ENCODE measurements around the gene TMEM184B. TPM values are rescaled to one million over a fixed set of nuclear protein-coding genes. Genes with fewer than 3 reads are reported as not detected.
A peak's percentile ranks its signal among the peaks of the same experiment; 100 is the strongest.

Gene TMEM184B
- total and polyA plus RNA-seq, 12 donors, result 20.8 to 51.6 (median 42.3) TPM

- H3K27me3 ChIP-seq, result no peaks in the 10 kb centered on the region
- 70 to 81% methylated on average over 6 of the region's 6 CpGs for WGBS, 2 donors
- DNase-seq (no peak), ATAC-seq (no peak)
- TF ChIP-seq, protein P1, sequence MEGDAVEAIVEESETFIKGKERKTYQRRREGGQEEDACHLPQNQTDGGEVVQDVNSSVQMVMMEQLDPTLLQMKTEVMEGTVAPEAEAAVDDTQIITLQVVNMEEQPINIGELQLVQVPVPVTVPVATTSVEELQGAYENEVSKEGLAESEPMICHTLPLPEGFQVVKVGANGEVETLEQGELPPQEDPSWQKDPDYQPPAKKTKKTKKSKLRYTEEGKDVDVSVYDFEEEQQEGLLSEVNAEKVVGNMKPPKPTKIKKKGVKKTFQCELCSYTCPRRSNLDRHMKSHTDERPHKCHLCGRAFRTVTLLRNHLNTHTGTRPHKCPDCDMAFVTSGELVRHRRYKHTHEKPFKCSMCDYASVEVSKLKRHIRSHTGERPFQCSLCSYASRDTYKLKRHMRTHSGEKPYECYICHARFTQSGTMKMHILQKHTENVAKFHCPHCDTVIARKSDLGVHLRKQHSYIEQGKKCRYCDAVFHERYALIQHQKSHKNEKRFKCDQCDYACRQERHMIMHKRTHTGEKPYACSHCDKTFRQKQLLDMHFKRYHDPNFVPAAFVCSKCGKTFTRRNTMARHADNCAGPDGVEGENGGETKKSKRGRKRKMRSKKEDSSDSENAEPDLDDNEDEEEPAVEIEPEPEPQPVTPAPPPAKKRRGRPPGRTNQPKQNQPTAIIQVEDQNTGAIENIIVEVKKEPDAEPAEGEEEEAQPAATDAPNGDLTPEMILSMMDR (IDR thresholded peaks at IDR 0.05), result no peak
- no peak overlapping the region for H3K4me3 ChIP-seq
- H3K36me3 ChIP-seq, result peaks cover 0 to 16% (median 0%) of the 10 kb centered on the region in 9 donors
- peak overlapping the region in 6 of 10 donors; percentile 5 to 99 (median 90) for H3K27ac ChIP-seq
- peaks cover 26 to 94% (median 85%) of the 10 kb centered on the region in 9 donors for H3K4me1 ChIP-seq
- no peaks in the 10 kb centered on the region for H3K9me3 ChIP-seq
- intact Hi-C loops (cut with DNase I), result loop anchor here in 2 of 10 donors (5.0 to 10.0 kb wide), 2 partner anchors 48 to 90 kb away; no protein-coding TSS in a partner anchor
Observed at GRCh38 chr22:38264322-38264843, 8.4 kb downstream of the TMEM184B start.

- intact Hi-C loops (cut with DNase I), result loop anchor here in 2 of 10 donors (5.0 to 10.0 kb wide), 2 partner anchors 50 to 93 kb away; no protein-coding TSS in a partner anchor
- peak overlapping the region; percentile 21 to 93 (median 80) for H3K27ac ChIP-seq
Observed at GRCh38 chr22:38262051-38262795, 10.6 kb downstream of the TMEM184B start.

GRCh38 chr22:38260761-38261681 is 11.8 kb downstream of the TMEM184B start:
- peak in 1 of 8 donors; percentile 2 for ATAC-seq
- WGBS, 2 donors, result 53% methylated on average over 15 of the region's 15 CpGs
- Histone ChIP-seq H3K27ac (peak overlapping the region; percentile 48 to 93 (median 80)), H3K27me3 (no peaks in the 10 kb centered on the region), H3K4me1 (peaks cover 31 to 97% (median 87%) of the 10 kb centered on the region in 9 donors), H3K4me3 (no peak overlapping the region), H3K9me3 (no peaks in the 10 kb centered on the region), H3K36me3 (peaks cover 0 to 16% (median 0%) of the 10 kb centered on the region in 9 donors)
- TF ChIP-seq, protein P1 (IDR thresholded peaks at IDR 0.05), result no peak
- intact Hi-C loops (cut with DNase I), result loop anchor here in 2 of 10 donors (5.0 to 10.0 kb wide), 2 partner anchors 51 to 94 kb away; no protein-coding TSS in a partner anchor
- DNase-seq, result no peak

More at GRCh38 chr22:38262051-38262795, 10.6 kb downstream of the TMEM184B start:
- TF ChIP-seq, protein P1 (IDR thresholded peaks at IDR 0.05), result peak; percentile 39 to 75 (median 63)
- H3K27me3 ChIP-seq, result no peaks in the 10 kb centered on the region
- peak in 1 of 2 donors; percentile 69 for DNase-seq
- peaks cover 0 to 16% (median 0%) of the 10 kb centered on the region in 9 donors for H3K36me3 ChIP-seq
- 55 to 62% methylated on average over 20 of the region's 20 CpGs for WGBS, 2 donors
- H3K9me3 ChIP-seq, result no peaks in the 10 kb centered on the region
- H3K4me1 ChIP-seq, result peaks cover 33 to 96% (median 87%) of the 10 kb centered on the region in 9 donors
- peak; percentile 31 to 55 (median 44) for ATAC-seq
- no peak overlapping the region for H3K4me3 ChIP-seq
